HL-60 (cell line): Measurements from ENCODE around the gene POU2AF3.

ENCODE experiments used
- DNase-seq, 2 experiments: peaks; one replicate each; pipeline ENCODE4 v3.0.0-alpha.2; 2010 to 2020; ENCODE audit warnings: low read depth in 1 of 2, low spot score in 1 of 2
- H3K27ac ChIP-seq: fragments of 250-450 bp; sonication (Bioruptor Pico); replicated peaks from 2 replicates; pipeline ENCODE4 v1.5.1; 2020; ENCODE audit warnings: mild to moderate bottlenecking, moderate library complexity
- H3K27me3 ChIP-seq: fragments of 250-450 bp; sonication (Bioruptor Pico); 2 replicates; pipeline ENCODE4 v1.5.1; 2021; ENCODE audit warnings: mild to moderate bottlenecking, moderate library complexity; ENCODE audit not compliant: insufficient read depth, poor library complexity, severe bottlenecking
- H3K4me3 ChIP-seq: replicated peaks from 2 replicates; pipeline ENCODE4 v1.5.1; 2011; ENCODE audit warnings: mild to moderate bottlenecking, control low read depth, low read length; ENCODE audit not compliant: insufficient read depth
- CTCF ChIP-seq: IDR thresholded peaks from one replicate; pipeline ENCODE4 v1.5.1; 2011; ENCODE audit warnings: low read length, control low read depth, inconsistent platforms; ENCODE audit not compliant: insufficient read depth
- GABPA ChIP-seq: IDR thresholded peaks from 2 replicates; pipeline ENCODE4 v1.6.1; 2012; ENCODE audit warnings: low read depth
- POLR2AphosphoS5 ChIP-seq: IDR thresholded peaks from 2 replicates; pipeline ENCODE4 v1.6.1; 2012; ENCODE audit warnings: low read depth
- REST ChIP-seq: IDR thresholded peaks from 2 replicates; pipeline ENCODE4 v1.6.1; 2012; ENCODE audit warnings: low read depth; ENCODE audit not compliant: insufficient replicate concordance
- SPI1 ChIP-seq: IDR thresholded peaks from 2 replicates; pipeline ENCODE4 v1.6.1; 2012; ENCODE audit warnings: low read depth, mild to moderate bottlenecking, borderline replicate concordance

Gene POU2AF3

GRCh38 chr11:111301004-111301841 lies 2.9 kb downstream of the POU2AF3 start:
- no peak overlapping the region for H3K27ac ChIP-seq
- peaks cover 29% of the 10 kb centered on the region for H3K27me3 ChIP-seq
- H3K4me3 ChIP-seq: no peak overlapping the region
- DNase-seq: no peak
- TF ChIP-seq POLR2AphosphoS5 (no peak), GABPA (no peak), SPI1 (peak; percentile 45; the same call in 1 of the 2 replicates)

DNA sequence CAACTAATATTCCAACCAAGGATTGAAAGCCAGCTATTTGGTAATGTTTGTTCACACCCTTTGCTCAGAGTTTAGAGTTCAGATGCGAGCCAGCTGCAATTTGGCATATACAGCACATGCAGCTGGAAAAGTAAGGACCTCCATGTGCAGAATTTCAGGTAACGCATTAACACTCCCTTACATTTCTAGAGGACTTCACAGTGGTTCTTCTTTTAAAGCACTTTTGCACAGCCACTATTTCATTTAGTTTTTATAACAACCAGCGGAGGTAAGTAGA lies 3.4 kb downstream of the POU2AF3 start:
- DNase-seq: no peak
- no peak overlapping the region for H3K27ac ChIP-seq
- TF ChIP-seq CTCF (no peak), GABPA (no peak), REST (no peak), SPI1 (no peak), POLR2AphosphoS5 (no peak)
- H3K27me3 ChIP-seq: peaks cover 29% of the 10 kb centered on the region
- H3K4me3 ChIP-seq: no peak overlapping the region

- no peak for DNase-seq
- H3K27me3 ChIP-seq: peaks cover 29% of the 10 kb centered on the region
- H3K4me3 ChIP-seq: no peak overlapping the region
- H3K27ac ChIP-seq: no peak overlapping the region
- TF ChIP-seq POLR2AphosphoS5 (no peak), GABPA (no peak), REST (no peak), SPI1 (no peak), CTCF (no peak)
Measured at GRCh38 chr11:111302298-111302697, 4.0 kb downstream of the POU2AF3 start.

GRCh38 chr11:111303461-111303860 lies 5.1 kb downstream of the POU2AF3 start:
- no peak for DNase-seq
- H3K4me3 ChIP-seq: no peak overlapping the region
- no peak overlapping the region for H3K27ac ChIP-seq
- TF ChIP-seq POLR2AphosphoS5: no peak
- TF ChIP-seq REST: no peak
- no peak for TF ChIP-seq SPI1
- no peak for TF ChIP-seq GABPA
- peaks cover 26% of the 10 kb centered on the region for H3K27me3 ChIP-seq
